Measurements from ENCODE around the gene ZBTB7B. TPM values are rescaled to one million over a fixed set of nuclear protein-coding genes. Genes with fewer than 3 reads are reported as not detected.
A peak's percentile ranks its signal among the peaks of the same experiment; 100 is the strongest.

The ZBTB7B gene
- polyA plus RNA-seq, 3 donors from 2014 or later, result 0.96 to 3.3 (median 1.8) TPM

GRCh38 chr1:155015527-155016230 lies 13.1 kb downstream of the ZBTB7B start:
- peak overlapping the region in 2 of 5 donors; percentile 38 to 41 for H3K4me3 Mint-ChIP-seq
- no peak overlapping the region for H3K27ac Mint-ChIP-seq
- DNase-seq, result no peak
- peaks cover 0 to 4% (median 0%) of the 10 kb centered on the region in 3 donors for H3K36me3 Mint-ChIP-seq
- H3K9me3 Mint-ChIP-seq, result no peaks in the 10 kb centered on the region
- H3K4me1 Mint-ChIP-seq, result peaks cover 43 to 48% of the 10 kb centered on the region in 2 donors
- peaks cover 0 to 4% (median 0%) of the 10 kb centered on the region in 3 donors for H3K27me3 Mint-ChIP-seq (ENCODE audit: low read depth in 3 of 3)

GRCh38 chr1:155016231-155016831 lies 13.7 kb downstream of the ZBTB7B start:
- peaks cover 38 to 44% of the 10 kb centered on the region in 2 donors for H3K4me1 Mint-ChIP-seq
- no peak overlapping the region for H3K27ac Mint-ChIP-seq
- H3K36me3 Mint-ChIP-seq, result peaks cover 0 to 4% (median 0%) of the 10 kb centered on the region in 3 donors
- H3K27me3 Mint-ChIP-seq (ENCODE audit: low read depth in 3 of 3), result peaks cover 0 to 2% (median 0%) of the 10 kb centered on the region in 3 donors
- H3K4me3 Mint-ChIP-seq, result peak overlapping the region in 4 of 5 donors; percentile 30 to 43 (median 40)
- DNase-seq, result no peak
- H3K9me3 Mint-ChIP-seq, result no peaks in the 10 kb centered on the region

- DNase-seq, result peak; percentile 84 to 86 (median 85)
- peaks cover 0 to 4% (median 0%) of the 10 kb centered on the region in 3 donors for H3K36me3 Mint-ChIP-seq
- peak overlapping the region in 4 of 5 donors; percentile 25 to 59 (median 42) for H3K4me3 Mint-ChIP-seq
- H3K27ac Mint-ChIP-seq, result no peak overlapping the region
- peaks cover 34 to 40% of the 10 kb centered on the region in 2 donors for H3K4me1 Mint-ChIP-seq
- H3K9me3 Mint-ChIP-seq, result no peaks in the 10 kb centered on the region
- peaks cover 0 to 2% (median 0%) of the 10 kb centered on the region in 3 donors for H3K27me3 Mint-ChIP-seq (ENCODE audit: low read depth in 3 of 3)
Measured at GRCh38 chr1:155017041-155017945, 14.7 kb downstream of the ZBTB7B start.

- Mint-ChIP-seq H3K4me1 (peaks cover 28 to 34% of the 10 kb centered on the region in 2 donors), H3K36me3 (peaks cover 0 to 4% (median 0%) of the 10 kb centered on the region in 3 donors)
- no peak for DNase-seq
Measured at GRCh38 chr1:155017946-155018316, 15.3 kb downstream of the ZBTB7B start.

GRCh38 chr1:155018617-155019348 lies 16.2 kb downstream of the ZBTB7B start:
- DNase-seq, result no peak
- Mint-ChIP-seq H3K36me3 (peaks cover 0 to 4% (median 0%) of the 10 kb centered on the region in 3 donors), H3K27ac (peak overlapping the region in 1 of 6 donors; percentile 44), H3K9me3 (no peaks in the 10 kb centered on the region), H3K27me3 (ENCODE audit: low read depth in 3 of 3) (peaks cover 0 to 4% (median 0%) of the 10 kb centered on the region in 3 donors), H3K4me3 (peak overlapping the region in 1 of 5 donors; percentile 38), H3K4me1 (peaks cover 19 to 25% of the 10 kb centered on the region in 2 donors)

More at GRCh38 chr1:155017946-155018316, 15.3 kb downstream of the ZBTB7B start:
- no peaks in the 10 kb centered on the region for H3K9me3 Mint-ChIP-seq
- no peak overlapping the region for H3K27ac Mint-ChIP-seq
- peak overlapping the region in 4 of 5 donors; percentile 25 to 59 (median 42) for H3K4me3 Mint-ChIP-seq
- H3K27me3 Mint-ChIP-seq (ENCODE audit: low read depth in 3 of 3), result peaks cover 0 to 2% (median 0%) of the 10 kb centered on the region in 3 donors

- no peak overlapping the region for H3K4me3 Mint-ChIP-seq
- peaks cover 0 to 4% (median 0%) of the 10 kb centered on the region in 3 donors for H3K27me3 Mint-ChIP-seq (ENCODE audit: low read depth in 3 of 3)
- H3K4me1 Mint-ChIP-seq, result peaks cover 13 to 20% of the 10 kb centered on the region in 2 donors
Measured at GRCh38 chr1:155019377-155020245, 17.0 kb downstream of the ZBTB7B start.

GRCh38 chr1:155022136-155022926 lies 19.7 kb downstream of the ZBTB7B start:
- Mint-ChIP-seq H3K4me3 (no peak overlapping the region), H3K27me3 (ENCODE audit: low read depth in 3 of 3) (peaks cover 0 to 4% (median 2%) of the 10 kb centered on the region in 3 donors), H3K36me3 (no peaks in the 10 kb centered on the region), H3K9me3 (no peaks in the 10 kb centered on the region), H3K4me1 (peaks cover 6 to 10% of the 10 kb centered on the region in 2 donors), H3K27ac (no peak overlapping the region)
- no peak for DNase-seq

More at GRCh38 chr1:155019377-155020245, 17.0 kb downstream of the ZBTB7B start:
- no peak for DNase-seq
- Mint-ChIP-seq H3K9me3 (no peaks in the 10 kb centered on the region), H3K27ac (peak overlapping the region in 4 of 6 donors; percentile 1 to 62 (median 40)), H3K36me3 (peaks cover 0 to 4% (median 0%) of the 10 kb centered on the region in 3 donors)

- Mint-ChIP-seq H3K9me3 (no peaks in the 10 kb centered on the region), H3K4me3 (no peak overlapping the region)
- no peak for DNase-seq
Measured at GRCh38 chr1:155022927-155023236, 20.3 kb downstream of the ZBTB7B start.

GRCh38 chr1:155023627-155024026 lies 21.0 kb downstream of the ZBTB7B start:
- no peak overlapping the region for H3K4me3 Mint-ChIP-seq
- no peaks in the 10 kb centered on the region for H3K36me3 Mint-ChIP-seq
- H3K27ac Mint-ChIP-seq, result no peak overlapping the region
- no peaks in the 10 kb centered on the region for H3K9me3 Mint-ChIP-seq
- peaks cover 0 to 4% of the 10 kb centered on the region in 2 donors for H3K4me1 Mint-ChIP-seq
- DNase-seq, result no peak
- peaks cover 0 to 4% (median 2%) of the 10 kb centered on the region in 3 donors for H3K27me3 Mint-ChIP-seq (ENCODE audit: low read depth in 3 of 3)

More at GRCh38 chr1:155022927-155023236, 20.3 kb downstream of the ZBTB7B start:
- Mint-ChIP-seq H3K4me1 (peaks cover 2 to 6% of the 10 kb centered on the region in 2 donors), H3K27ac (no peak overlapping the region), H3K27me3 (ENCODE audit: low read depth in 3 of 3) (peaks cover 0 to 4% (median 2%) of the 10 kb centered on the region in 3 donors), H3K36me3 (no peaks in the 10 kb centered on the region)

GRCh38 chr1:155024315-155024714 lies 21.7 kb downstream of the ZBTB7B start:
- no peak overlapping the region for H3K4me3 Mint-ChIP-seq
- peaks cover 0 to 6% (median 3%) of the 10 kb centered on the region in 3 donors for H3K27me3 Mint-ChIP-seq (ENCODE audit: low read depth in 3 of 3)
- peaks cover 0 to 3% of the 10 kb centered on the region in 2 donors for H3K4me1 Mint-ChIP-seq
- no peak overlapping the region for H3K27ac Mint-ChIP-seq
- no peaks in the 10 kb centered on the region for H3K36me3 Mint-ChIP-seq
- no peaks in the 10 kb centered on the region for H3K9me3 Mint-ChIP-seq
- DNase-seq, result no peak

GRCh38 chr1:155026154-155026553 lies 23.6 kb downstream of the ZBTB7B start:
- no peak for DNase-seq
- peaks cover 0 to 2% (median 0%) of the 10 kb centered on the region in 6 donors for H3K9me3 Mint-ChIP-seq
- H3K36me3 Mint-ChIP-seq, result no peaks in the 10 kb centered on the region
- H3K27me3 Mint-ChIP-seq (ENCODE audit: low read depth in 3 of 3), result peaks cover 0 to 6% (median 3%) of the 10 kb centered on the region in 3 donors
- no peaks in the 10 kb centered on the region for H3K4me1 Mint-ChIP-seq
- no peak overlapping the region for H3K4me3 Mint-ChIP-seq
- H3K27ac Mint-ChIP-seq, result no peak overlapping the region
